HFF-Myc (cell line): ENCODE measurements around the gene HMOX2.

ENCODE experiments used
- DNase-seq: peaks from one replicate; pipeline ENCODE4 v3.0.0-alpha.2; 2011; ENCODE audit warnings: low read depth; ENCODE audit errors: extremely low read depth
- H3K4me3 ChIP-seq: replicated peaks from 2 replicates; pipeline ENCODE4 v1.5.1; 2011; ENCODE audit warnings: low read depth, mild to moderate bottlenecking, control low read depth, low read length
- CTCF ChIP-seq: IDR thresholded peaks from 2 replicates; pipeline ENCODE4 v1.5.1; 2012; ENCODE audit warnings: mild to moderate bottlenecking, low read depth, low read length, control low read depth; ENCODE audit errors: missing control alignments

HMOX2 gene

GRCh38 chr16:4461250-4462085 is 14.7 kb upstream of the HMOX2 start:
- DNase-seq = no peak
- TF ChIP-seq CTCF = no peak
- H3K4me3 ChIP-seq = no peak overlapping the region

- no peak overlapping the region for H3K4me3 ChIP-seq
- no peak for DNase-seq
- TF ChIP-seq CTCF = no peak
Measured at GRCh38 chr16:4463522-4464163, 12.6 kb upstream of the HMOX2 start.

DNA sequence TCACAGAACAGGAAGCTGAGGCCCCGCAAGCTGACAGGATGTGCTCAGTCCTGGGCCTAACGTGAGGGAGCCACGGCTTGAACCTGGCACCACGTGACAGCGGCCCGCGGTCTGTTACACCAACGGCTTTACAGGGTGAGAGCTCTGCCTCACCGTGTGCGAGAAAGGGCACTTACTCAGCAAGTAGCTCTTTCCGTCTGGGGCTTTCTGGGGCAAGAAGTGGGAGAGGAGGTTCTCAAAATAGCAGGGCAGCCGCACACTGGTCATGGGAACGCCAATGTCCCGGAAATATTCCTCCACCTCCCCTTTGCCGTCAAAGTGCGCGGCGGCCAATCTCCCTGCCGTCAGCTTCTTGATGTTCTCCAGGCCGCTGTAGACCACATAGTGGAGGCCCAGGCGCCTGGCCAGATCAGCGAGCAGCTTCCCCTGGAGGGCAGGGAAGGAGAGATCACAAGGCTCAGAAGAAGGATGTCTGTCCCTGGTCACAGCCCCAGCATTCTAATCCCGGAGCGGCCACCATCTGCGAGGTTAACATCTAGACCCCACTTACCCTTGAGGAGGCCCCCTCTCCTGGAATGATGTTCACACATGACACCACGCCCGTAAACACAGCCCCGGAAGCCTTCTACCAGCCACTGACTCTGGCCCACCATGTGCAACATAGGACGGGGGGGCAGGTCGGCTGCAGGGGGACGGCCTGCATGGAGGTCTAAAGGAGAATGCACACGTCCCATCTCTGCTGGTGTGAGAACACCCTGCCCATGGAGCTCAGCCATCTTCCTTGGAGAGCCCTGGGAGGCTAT is 10.0 kb upstream of the HMOX2 start:
- H3K4me3 ChIP-seq = no peak overlapping the region
- no peak for DNase-seq
- TF ChIP-seq CTCF = no peak

GRCh38 chr16:4467916-4468315 is 8.3 kb upstream of the HMOX2 start:
- no peak overlapping the region for H3K4me3 ChIP-seq
- DNase-seq = no peak
- TF ChIP-seq CTCF = no peak

- TF ChIP-seq CTCF = no peak
- no peak overlapping the region for H3K4me3 ChIP-seq
- DNase-seq = no peak
Measured at GRCh38 chr16:4468972-4469371, 7.2 kb upstream of the HMOX2 start.

DNA sequence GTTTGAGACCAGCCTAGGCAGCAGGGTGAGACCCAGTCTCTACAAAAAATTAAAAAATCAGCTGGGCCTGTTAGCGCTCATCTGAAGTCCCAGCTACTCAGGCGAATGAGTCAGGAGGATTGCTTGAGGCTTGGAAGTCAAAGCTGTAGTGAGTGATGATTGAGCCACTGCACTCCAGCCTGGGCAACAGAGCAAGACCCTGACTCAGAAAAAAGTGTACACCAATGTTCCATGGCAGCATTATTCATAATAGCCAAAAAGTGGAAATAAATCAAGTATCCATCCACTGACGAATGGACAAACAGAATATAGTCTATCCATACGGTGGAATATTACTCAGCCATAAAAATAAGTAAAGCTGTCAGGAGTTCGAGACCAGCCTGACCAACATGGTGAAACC is 4.3 kb upstream of the HMOX2 start:
- TF ChIP-seq CTCF = no peak
- no peak for DNase-seq
- no peak overlapping the region for H3K4me3 ChIP-seq
